Astrocyte (in vitro differentiated cells and primary cell): ENCODE measurements around the gene TTLL1. TPM values are rescaled to one million over a fixed set of nuclear protein-coding genes. Genes with fewer than 3 reads are reported as not detected.
"Not testable (repeated sequence)": the region's sequence is repeated elsewhere in the genome, so short reads cannot be mapped to it uniquely, and the experiment has no call there.

Experiments used
- DNase-seq: peaks from one replicate; pipeline ENCODE4 v3.0.0-alpha.2; 2010; ENCODE audit warnings: low read depth
- FAIRE-seq: peaks from 2 replicates; lab custom pipeline; 2011; peaks lifted over from hg19 to GRCh38; lab: Jason Lieb, UNC
- H2AFZ ChIP-seq: 2 replicates; pipeline ENCODE4 v1.6.0; 2012; ENCODE audit warnings: low read depth, low read length, inconsistent platforms
- H3K27ac ChIP-seq: 2 replicates; pipeline ENCODE4 v1.5.1; 2011; ENCODE audit warnings: low read depth, low read length, inconsistent platforms
- H3K27me3 ChIP-seq: 2 replicates; pipeline ENCODE4 v1.6.0; 2011; ENCODE audit warnings: low read length, inconsistent platforms; ENCODE audit not compliant: insufficient read depth
- H3K36me3 ChIP-seq: 2 replicates; pipeline ENCODE4 v1.5.1; 2011; ENCODE audit warnings: low read length, inconsistent platforms; ENCODE audit not compliant: insufficient read depth
- H3K4me1 ChIP-seq: 2 replicates; pipeline ENCODE4 v1.5.1; 2011; ENCODE audit warnings: low read length, inconsistent platforms; ENCODE audit not compliant: insufficient read depth
- H3K4me2 ChIP-seq: 2 replicates; pipeline ENCODE4 v1.6.0; 2012; ENCODE audit warnings: low read length, inconsistent platforms
- H3K4me3 ChIP-seq: 2 replicates; pipeline ENCODE4 v1.5.1; 2011; ENCODE audit warnings: low read depth, mild to moderate bottlenecking, low read length, inconsistent platforms; ENCODE audit not compliant: insufficient read depth
- H3K79me2 ChIP-seq: 2 replicates; pipeline ENCODE4 v1.6.0; 2012; ENCODE audit warnings: mild to moderate bottlenecking, low read length, inconsistent platforms; ENCODE audit not compliant: insufficient read depth
- H3K9ac ChIP-seq: 2 replicates; pipeline ENCODE4 v1.6.0; 2012; ENCODE audit warnings: mild to moderate bottlenecking, low read length, inconsistent platforms
- H3K9me3 ChIP-seq: 2 replicates; pipeline ENCODE4 v1.5.1; 2012; ENCODE audit warnings: low read depth, mild to moderate bottlenecking, low read length, inconsistent platforms; ENCODE audit not compliant: insufficient read depth
- H4K20me1 ChIP-seq: 2 replicates; pipeline ENCODE4 v1.6.0; 2012; ENCODE audit warnings: low read length, inconsistent platforms; ENCODE audit not compliant: insufficient read depth
- H3K27ac Mint-ChIP-seq: one replicate; pipeline ENCODE4 v1.8.0; 2021; ENCODE audit warnings: mild to moderate bottlenecking, mixed read lengths; ENCODE audit not compliant: unreplicated experiment
- H3K27me3 Mint-ChIP-seq: one replicate; pipeline ENCODE4 v1.8.0; 2021; ENCODE audit warnings: low read depth, mixed read lengths; ENCODE audit not compliant: unreplicated experiment
- H3K36me3 Mint-ChIP-seq: one replicate; pipeline ENCODE4 v1.8.0; 2021; ENCODE audit warnings: low read depth, mixed read lengths; ENCODE audit not compliant: unreplicated experiment
- H3K4me1 Mint-ChIP-seq: one replicate; pipeline ENCODE4 v1.8.0; 2021; ENCODE audit warnings: low read depth, mixed read lengths; ENCODE audit not compliant: unreplicated experiment
- H3K4me3 Mint-ChIP-seq: one replicate; pipeline ENCODE4 v1.8.0; 2021; ENCODE audit warnings: mild to moderate bottlenecking, moderate library complexity, mixed read lengths; ENCODE audit not compliant: unreplicated experiment
- H3K9me3 Mint-ChIP-seq: one replicate; pipeline ENCODE4 v1.8.0; 2021; ENCODE audit warnings: mild to moderate bottlenecking, mixed read lengths; ENCODE audit not compliant: unreplicated experiment
- CTCF ChIP-seq: IDR thresholded peaks from 2 replicates; pipeline ENCODE4 v1.5.1; 2011; ENCODE audit warnings: low read depth, mild to moderate bottlenecking, inconsistent platforms, low read length, moderate library complexity; ENCODE audit not compliant: insufficient read depth
- EZH2 ChIP-seq: IDR thresholded peaks from 2 replicates; pipeline ENCODE4 v1.6.1; 2012; ENCODE audit warnings: mild to moderate bottlenecking, low read length, inconsistent platforms; ENCODE audit not compliant: insufficient read depth
- total RNA-seq: library from RNA; stranded (reverse); gene quantifications from 2 replicates; pipeline ENCODE4 v1.2.1, GENCODE V29; 2021

Gene TTLL1
- total RNA-seq, 1 donor from 2014 or later, result 10.7 TPM

- TF ChIP-seq EZH2 (no peak), CTCF (no peak)
- H3K9me3 ChIP-seq, result no peaks in the 10 kb centered on the region
- Mint-ChIP-seq H3K4me1 (peaks cover 10% of the 10 kb centered on the region), H3K36me3 (no peaks in the 10 kb centered on the region), H3K27me3 (peaks cover 22% of the 10 kb centered on the region), H3K9me3 (no peaks in the 10 kb centered on the region), H3K27ac (no peak overlapping the region), H3K4me3 (no peak overlapping the region)
- H3K4me3 ChIP-seq, result no peak overlapping the region
- no peak overlapping the region for H3K9ac ChIP-seq
- H3K27ac ChIP-seq, result no peak overlapping the region
- H3K4me2 ChIP-seq, result no peak overlapping the region
- DNase-seq (no peak), FAIRE-seq (no peak)
- peaks cover 24% of the 10 kb centered on the region for H3K27me3 ChIP-seq
- H3K36me3 ChIP-seq, result no peaks in the 10 kb centered on the region
- no peaks in the 10 kb centered on the region for H4K20me1 ChIP-seq
- H2AFZ ChIP-seq, result no peak overlapping the region
- no peaks in the 10 kb centered on the region for H3K79me2 ChIP-seq
- H3K4me1 ChIP-seq, result peaks cover 7% of the 10 kb centered on the region
These were observed 17.1 kb upstream of the TTLL1 start for GRCh38 chr22:43106302-43106701.

- H3K4me1 ChIP-seq, H3K4me2 ChIP-seq, H3K4me3 ChIP-seq, H3K9me3 ChIP-seq, H3K9me3 Mint-ChIP-seq, H3K27ac Mint-ChIP-seq, H4K20me1 ChIP-seq, H3K4me3 Mint-ChIP-seq, FAIRE-seq, H3K27ac ChIP-seq, H3K9ac ChIP-seq, H3K36me3 Mint-ChIP-seq, DNase-seq, H3K36me3 ChIP-seq, H3K79me2 ChIP-seq, H2AFZ ChIP-seq: not testable (repeated sequence)
- H3K27me3 ChIP-seq, result peaks cover 11% of the 10 kb centered on the region
- Mint-ChIP-seq H3K4me1 (peaks cover 12% of the 10 kb centered on the region), H3K27me3 (peaks cover 18% of the 10 kb centered on the region)
These were observed 15.8 kb upstream of the TTLL1 start for GRCh38 chr22:43104950-43105349.

GRCh38 chr22:43104056-43104625, 14.9 kb upstream of the TTLL1 start:
- not testable (repeated sequence) for H3K4me2 ChIP-seq, H4K20me1 ChIP-seq, H3K36me3 ChIP-seq, H3K4me1 ChIP-seq, H3K4me3 Mint-ChIP-seq, H3K36me3 Mint-ChIP-seq, H3K79me2 ChIP-seq, DNase-seq, H3K9me3 Mint-ChIP-seq, H3K27ac ChIP-seq, H2AFZ ChIP-seq, H3K27me3 ChIP-seq, H3K9ac ChIP-seq, H3K4me3 ChIP-seq, FAIRE-seq, H3K9me3 ChIP-seq
- H3K4me1 Mint-ChIP-seq, result peaks cover 12% of the 10 kb centered on the region
- peaks cover 13% of the 10 kb centered on the region for H3K27me3 Mint-ChIP-seq
- peak overlapping the region; percentile 44 for H3K27ac Mint-ChIP-seq
